Suprapubic skin (tissue), 4 donors: Measurements from ENCODE around the gene ACAT1. TPM values are rescaled to one million over a fixed set of nuclear protein-coding genes. Genes with fewer than 3 reads are reported as not detected.

ENCODE experiments used
- DNase-seq, 2 donors: peaks; one replicate each; pipeline ENCODE4 v3.0.0-alpha.2; 2019; ENCODE audit warnings: low spot score in 2 of 2
- H3K27ac ChIP-seq: fragments of 200-600 bp; sonication (generic); one replicate; pipeline ENCODE4 v1.5.1; 2019
- H3K27me3 ChIP-seq: fragments of 200-600 bp; sonication (generic); one replicate; pipeline ENCODE4 v1.5.1; 2019
- H3K36me3 ChIP-seq: fragments of 200-600 bp; sonication (generic); one replicate; pipeline ENCODE4 v1.5.1; 2019
- H3K4me1 ChIP-seq: fragments of 200-600 bp; sonication (generic); one replicate; pipeline ENCODE4 v1.5.1; 2019
- H3K4me3 ChIP-seq: fragments of 200-600 bp; sonication (generic); one replicate; pipeline ENCODE4 v1.5.1; 2019; ENCODE audit warnings: mild to moderate bottlenecking
- H3K9me3 ChIP-seq: fragments of 200-600 bp; sonication (generic); one replicate; pipeline ENCODE4 v1.5.1; 2019
- CTCF ChIP-seq, 2 donors: fragments of 200-600 bp in 1 of 2; fragments of 450-650 bp in 1 of 2; sonication (generic) in 1 of 2; IDR thresholded peaks; one replicate each; pipeline ENCODE4 v1.5.1; 2016 to 2019; ENCODE audit warnings: antibody characterized with exemption in 2 of 2, mild to moderate bottlenecking in 1 of 2, moderate library complexity in 1 of 2
- EP300 ChIP-seq: sonication (generic); formaldehyde crosslinking; IDR thresholded peaks from one replicate; pipeline ENCODE4 v1.6.1; 2017; ENCODE audit warnings: antibody characterized with exemption
- POLR2A ChIP-seq, 2 donors: fragments of 450-650 bp; IDR thresholded peaks; one replicate each; pipeline ENCODE4 v1.6.1; 2017; ENCODE audit warnings: antibody characterized with exemption in 2 of 2, mild to moderate bottlenecking in 2 of 2, moderate library complexity in 2 of 2
- POLR2AphosphoS5 ChIP-seq, 3 donors: sonication (generic); formaldehyde crosslinking; IDR thresholded peaks; one replicate each; pipeline ENCODE4 v1.6.1; 2017; ENCODE audit warnings: antibody characterized with exemption in 3 of 3
- WGBS: methylation state at CpG from one replicate; pipeline ENCODE4 v1.1.5; 2018; 5-methylcytosine and 5-hydroxymethylcytosine counted together
- total RNA-seq, 4 donors: library from RNA; depleted of rRNA; stranded (reverse); fragments of >200 nt; gene quantifications; one replicate each; pipeline ENCODE4 v1.1.0, GENCODE V29; 2016

The ACAT1 gene
- total RNA-seq, 4 donors from 2014 or later = 84.1 to 131 (median 108) TPM

DNA sequence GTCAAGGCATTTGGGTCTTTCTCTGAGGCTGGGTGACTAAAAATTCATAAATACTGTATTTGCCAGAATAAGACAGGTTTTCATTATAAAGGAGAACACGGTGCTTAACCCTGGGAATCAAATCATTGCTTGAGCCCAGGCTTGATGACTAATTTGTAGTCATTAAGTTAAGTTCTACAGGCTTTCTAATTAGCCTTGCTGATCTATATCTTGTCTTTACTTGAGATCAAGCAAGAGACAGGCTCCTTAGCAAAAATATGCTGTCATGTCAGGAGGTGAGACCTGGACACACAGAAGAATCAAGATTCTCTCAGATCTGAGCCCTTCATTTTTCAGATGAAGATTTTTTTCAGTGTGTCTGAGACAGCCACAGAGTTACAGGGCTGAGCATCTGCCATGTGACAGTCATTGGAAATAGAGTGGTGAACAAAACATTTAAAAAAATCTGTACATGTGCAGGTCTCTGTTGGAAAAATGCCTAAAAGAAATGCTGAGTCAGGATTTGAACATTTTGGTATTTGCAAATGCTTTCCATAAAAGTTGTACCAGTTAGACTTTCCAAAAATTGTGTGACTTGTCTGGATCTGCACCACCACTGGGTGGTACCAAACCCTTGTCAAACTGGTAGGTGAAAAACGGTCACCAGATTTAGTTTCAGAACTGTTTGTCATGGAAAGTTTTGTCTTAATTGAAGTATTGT lies 14.6 kb downstream of the ACAT1 start:
- peaks cover 19% of the 10 kb centered on the region for H3K4me1 ChIP-seq
- DNase-seq = no peak
- WGBS = 32% methylated on average over 2 of the region's 2 CpGs
- H3K9me3 ChIP-seq = no peaks in the 10 kb centered on the region
- H3K27me3 ChIP-seq = no peaks in the 10 kb centered on the region
- no peak for TF ChIP-seq POLR2AphosphoS5 (IDR thresholded peaks at IDR 0.05)
- no peak for TF ChIP-seq POLR2A (IDR thresholded peaks at IDR 0.05)
- no peak for TF ChIP-seq EP300
- no peak for TF ChIP-seq CTCF (IDR thresholded peaks at IDR 0.05)
- H3K36me3 ChIP-seq = peaks cover 45% of the 10 kb centered on the region
- H3K4me3 ChIP-seq = no peak overlapping the region
- H3K27ac ChIP-seq = no peak overlapping the region

GRCh38 chr11:108137212-108137611 lies 15.8 kb downstream of the ACAT1 start:
- Histone ChIP-seq H3K27me3 (no peaks in the 10 kb centered on the region), H3K36me3 (peaks cover 58% of the 10 kb centered on the region), H3K27ac (no peak overlapping the region), H3K4me3 (no peak overlapping the region), H3K9me3 (no peaks in the 10 kb centered on the region), H3K4me1 (peaks cover 19% of the 10 kb centered on the region)
- no peak for DNase-seq
- WGBS = 91% methylated on average over 1 of the region's 1 CpG
- TF ChIP-seq CTCF (IDR thresholded peaks at IDR 0.05) = no peak
- no peak for TF ChIP-seq EP300
- TF ChIP-seq POLR2AphosphoS5 (IDR thresholded peaks at IDR 0.05) = no peak
- TF ChIP-seq POLR2A (IDR thresholded peaks at IDR 0.05) = no peak

DNA sequence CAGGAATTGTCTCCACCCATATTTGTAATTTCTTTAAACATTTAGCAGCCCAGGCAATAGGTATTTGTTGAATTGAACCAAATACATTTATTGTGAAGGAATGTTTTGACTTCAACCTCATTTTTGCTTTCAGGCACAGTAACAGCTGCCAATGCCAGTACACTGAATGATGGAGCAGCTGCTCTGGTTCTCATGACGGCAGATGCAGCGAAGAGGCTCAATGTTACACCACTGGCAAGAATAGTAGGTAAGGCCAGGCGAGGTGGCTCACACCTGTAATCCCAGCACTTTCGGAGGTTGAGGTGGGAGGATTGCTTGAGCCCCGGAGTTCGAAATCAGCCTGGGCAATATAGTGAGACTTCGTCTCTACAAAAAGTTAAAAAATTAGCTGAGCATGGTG lies 20.9 kb downstream of the ACAT1 start:
- no peak overlapping the region for H3K27ac ChIP-seq
- no peaks in the 10 kb centered on the region for H3K27me3 ChIP-seq
- DNase-seq = no peak
- TF ChIP-seq CTCF (IDR thresholded peaks at IDR 0.05) (no peak), EP300 (no peak), POLR2A (IDR thresholded peaks at IDR 0.05) (no peak), POLR2AphosphoS5 (IDR thresholded peaks at IDR 0.05) (no peak)
- H3K36me3 ChIP-seq = peaks cover 87% of the 10 kb centered on the region
- H3K4me3 ChIP-seq = no peak overlapping the region
- no peaks in the 10 kb centered on the region for H3K9me3 ChIP-seq
- 94% methylated on average over 7 of the region's 7 CpGs for WGBS
- no peaks in the 10 kb centered on the region for H3K4me1 ChIP-seq

GRCh38 chr11:108144615-108145014 lies 23.2 kb downstream of the ACAT1 start:
- H3K36me3 ChIP-seq = peaks cover 97% of the 10 kb centered on the region
- DNase-seq = no peak
- no peaks in the 10 kb centered on the region for H3K4me1 ChIP-seq
- H3K27ac ChIP-seq = no peak overlapping the region
- H3K27me3 ChIP-seq = no peaks in the 10 kb centered on the region
- no peak for TF ChIP-seq POLR2A (IDR thresholded peaks at IDR 0.05)
- TF ChIP-seq CTCF (IDR thresholded peaks at IDR 0.05) = no peak
- TF ChIP-seq POLR2AphosphoS5 (IDR thresholded peaks at IDR 0.05) = no peak
- TF ChIP-seq EP300 = no peak
- no peak overlapping the region for H3K4me3 ChIP-seq
- no peaks in the 10 kb centered on the region for H3K9me3 ChIP-seq
- WGBS = 92% methylated on average over 3 of the region's 3 CpGs

DNA sequence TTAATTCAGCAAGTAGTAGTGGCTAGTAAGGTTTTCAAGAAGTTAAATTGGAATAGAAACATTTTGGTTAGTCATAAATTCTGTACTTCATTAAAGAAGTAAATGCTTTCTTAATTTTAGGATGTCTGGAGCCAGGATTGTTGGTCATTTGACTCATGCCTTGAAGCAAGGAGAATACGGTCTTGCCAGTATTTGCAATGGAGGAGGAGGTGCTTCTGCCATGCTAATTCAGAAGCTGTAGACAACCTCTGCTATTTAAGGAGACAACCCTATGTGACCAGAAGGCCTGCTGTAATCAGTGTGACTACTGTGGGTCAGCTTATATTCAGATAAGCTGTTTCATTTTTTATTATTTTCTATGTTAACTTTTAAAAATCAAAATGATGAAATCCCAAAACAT lies 25.8 kb downstream of the ACAT1 start:
- Histone ChIP-seq H3K9me3 (no peaks in the 10 kb centered on the region), H3K36me3 (peaks cover 97% of the 10 kb centered on the region), H3K4me3 (no peak overlapping the region), H3K27ac (no peak overlapping the region), H3K27me3 (no peaks in the 10 kb centered on the region), H3K4me1 (no peaks in the 10 kb centered on the region)
- DNase-seq = no peak
- 66% methylated on average over 1 of the region's 1 CpG for whole genome bisulfite sequencing
- no peak for TF ChIP-seq CTCF (IDR thresholded peaks at IDR 0.05)
